H9 (cell line): Measurements from ENCODE around the gene GPR107. TPM values are rescaled to one million over a fixed set of nuclear protein-coding genes. Genes with fewer than 3 reads are reported as not detected.

Experiments used
- DNase-seq: peaks from one replicate; pipeline ENCODE4 v3.0.0-alpha.2; 2017
- H2AFZ ChIP-seq: one replicate; pipeline ENCODE4 v1.6.1; 2013; ENCODE audit warnings: mild to moderate bottlenecking, low read length, control low read depth, moderate library complexity
- H2AK5ac ChIP-seq: 2 replicates; pipeline ENCODE4 v1.6.1; 2013; ENCODE audit warnings: low read length, control low read depth, mixed read lengths; ENCODE audit not compliant: insufficient read length
- H2BK120ac ChIP-seq: one replicate; pipeline ENCODE4 v1.6.1; 2013; ENCODE audit warnings: low read depth, mild to moderate bottlenecking, low read length, control low read depth, inconsistent platforms; ENCODE audit not compliant: poor library complexity, severe bottlenecking
- H2BK12ac ChIP-seq: 2 replicates; pipeline ENCODE4 v1.6.1; 2013; ENCODE audit warnings: low read length, control low read depth, mixed read lengths, low read depth; ENCODE audit not compliant: insufficient read length
- H2BK15ac ChIP-seq: 2 replicates; pipeline ENCODE4 v1.6.1; 2013; ENCODE audit warnings: low read depth, low read length, control low read depth
- H2BK20ac ChIP-seq: one replicate; pipeline ENCODE4 v1.6.1; 2013; ENCODE audit warnings: low read depth, mild to moderate bottlenecking, low read length, control low read depth, inconsistent platforms; ENCODE audit not compliant: poor library complexity, severe bottlenecking
- H2BK5ac ChIP-seq: 2 replicates; pipeline ENCODE4 v1.6.1; 2013; ENCODE audit warnings: low read length, control low read depth, mixed read lengths; ENCODE audit not compliant: insufficient read length
- H3K14ac ChIP-seq: 2 replicates; pipeline ENCODE4 v1.6.1; 2013; ENCODE audit warnings: low read length, control low read depth; ENCODE audit not compliant: insufficient read depth
- H3K18ac ChIP-seq: 2 replicates; pipeline ENCODE4 v1.6.1; 2013; ENCODE audit warnings: low read depth, mild to moderate bottlenecking, mixed read lengths, low read length, control low read depth; ENCODE audit not compliant: insufficient read length
- H3K23ac ChIP-seq: 2 replicates; pipeline ENCODE4 v1.6.1; 2013; ENCODE audit warnings: low read length, control low read depth, mixed read lengths, low read depth; ENCODE audit not compliant: insufficient read length
- H3K23me2 ChIP-seq: 2 replicates; pipeline ENCODE4 v1.6.1; 2013; ENCODE audit warnings: low read depth, mild to moderate bottlenecking, mixed read lengths, low read length, control low read depth; ENCODE audit not compliant: insufficient read length, poor library complexity, severe bottlenecking
- H3K27ac ChIP-seq: 2 replicates; pipeline ENCODE4 v1.5.1; 2013; ENCODE audit warnings: low read length, control low read depth, mixed read lengths, low read depth; ENCODE audit not compliant: insufficient read length
- H3K27me3 ChIP-seq: 2 replicates; pipeline ENCODE4 v1.6.1; 2013; ENCODE audit warnings: low read length, control low read depth, inconsistent platforms; ENCODE audit not compliant: insufficient read depth
- H3K4ac ChIP-seq: 2 replicates; pipeline ENCODE4 v1.6.1; 2013; ENCODE audit warnings: low read depth, mild to moderate bottlenecking, control low read depth, inconsistent platforms, low read length, moderate library complexity
- H3K4me1 ChIP-seq: 2 replicates; pipeline ENCODE4 v1.6.1; 2013; ENCODE audit warnings: low read length, control low read depth, inconsistent platforms; ENCODE audit not compliant: insufficient read depth
- H3K4me2 ChIP-seq: 2 replicates; pipeline ENCODE4 v1.6.1; 2013; ENCODE audit warnings: low read length, control low read depth, mixed read lengths; ENCODE audit not compliant: insufficient read length, insufficient read depth
- H3K56ac ChIP-seq: 2 replicates; pipeline ENCODE4 v1.6.1; 2013; ENCODE audit warnings: low read depth, mild to moderate bottlenecking, mixed read lengths, low read length, control low read depth; ENCODE audit not compliant: insufficient read length
- H3K79me1 ChIP-seq: 2 replicates; pipeline ENCODE4 v1.6.1; 2013; ENCODE audit warnings: low read depth, mild to moderate bottlenecking, moderate library complexity, low read length, control low read depth, inconsistent platforms; ENCODE audit not compliant: insufficient read depth, poor library complexity, severe bottlenecking
- H3K79me2 ChIP-seq: 2 replicates; pipeline ENCODE4 v1.6.1; 2013; ENCODE audit warnings: low read length, control low read depth, inconsistent platforms; ENCODE audit not compliant: insufficient read depth
- H3K9ac ChIP-seq: 2 replicates; pipeline ENCODE4 v1.6.1; 2013; ENCODE audit warnings: low read length, control low read depth, mixed read lengths; ENCODE audit not compliant: insufficient read length; ENCODE audit errors: extremely low read depth
- H3K9me3 ChIP-seq: one replicate; pipeline ENCODE4 v1.6.1; 2013; ENCODE audit warnings: low read depth, low read length, inconsistent platforms; ENCODE audit not compliant: control insufficient read depth
- H3T11ph ChIP-seq: one replicate; pipeline ENCODE4 v1.6.1; 2013; ENCODE audit warnings: mild to moderate bottlenecking, low read length, control low read depth, inconsistent platforms
- H4K20me1 ChIP-seq: one replicate; pipeline ENCODE4 v1.6.1; 2013; ENCODE audit not compliant: control insufficient read depth, insufficient read length, insufficient read depth
- H4K5ac ChIP-seq: 2 replicates; pipeline ENCODE4 v1.6.1; 2013; ENCODE audit warnings: low read depth, mild to moderate bottlenecking, mixed read lengths, low read length, control low read depth; ENCODE audit not compliant: insufficient read length
- H4K8ac ChIP-seq: replicated peaks from 2 replicates; pipeline ENCODE4 v1.6.1; 2013; ENCODE audit warnings: low read length, control low read depth, mixed read lengths, low read depth; ENCODE audit not compliant: insufficient read length
- H4K91ac ChIP-seq: 2 replicates; pipeline ENCODE4 v1.6.1; 2013; ENCODE audit warnings: low read depth, mild to moderate bottlenecking, moderate library complexity, mixed read lengths, low read length, control low read depth; ENCODE audit not compliant: insufficient read length
- H3K27ac Mint-ChIP-seq, 3 experiments: 2 replicates in 2 of 3; 3 replicates in 1 of 3; pipeline ENCODE4 v1.8.0; 2020 to 2021; ENCODE audit warnings: mixed read lengths in 3 of 3, mild to moderate bottlenecking in 1 of 3, moderate library complexity in 1 of 3
- H3K27me3 Mint-ChIP-seq: 2 replicates; pipeline ENCODE4 v1.8.0; 2021; ENCODE audit warnings: low read depth, mild to moderate bottlenecking, moderate library complexity, mixed read lengths
- H3K36me3 Mint-ChIP-seq, 3 experiments: 2 replicates in 2 of 3; 3 replicates in 1 of 3; pipeline ENCODE4 v1.8.0; 2020 to 2021; ENCODE audit warnings: low read depth in 3 of 3, mixed read lengths in 3 of 3; ENCODE audit not compliant: insufficient read depth in 1 of 3
- H3K4me1 Mint-ChIP-seq, 2 experiments: 2 replicates each; pipeline ENCODE4 v1.8.0; 2020; ENCODE audit warnings: mixed read lengths in 2 of 2
- H3K4me3 Mint-ChIP-seq, 2 experiments: 2 replicates in 1 of 2; 3 replicates in 1 of 2; pipeline ENCODE4 v1.8.0; 2020 to 2021; ENCODE audit warnings: mild to moderate bottlenecking in 2 of 2, mixed read lengths in 2 of 2, moderate library complexity in 1 of 2
- H3K9me3 Mint-ChIP-seq, 2 experiments: 2 replicates in 1 of 2; 3 replicates in 1 of 2; pipeline ENCODE4 v1.8.0; 2020; ENCODE audit warnings: mild to moderate bottlenecking in 2 of 2, mixed read lengths in 2 of 2, moderate library complexity in 1 of 2
- WGBS: extraction: QIAGEN DNeasy Blood & Tissue Kit; methylation state at CpG from one replicate; pipeline ENCODE4 v1.1.7; 2013; ENCODE audit warnings: missing lambda C conversion rate, low lambda C conversion rate, mixed read lengths; ENCODE audit not compliant: insufficient read length; ENCODE audit errors: extremely low coverage; 5-methylcytosine and 5-hydroxymethylcytosine counted together
- total RNA-seq: library from RNA; stranded (reverse); gene quantifications from 2 replicates; pipeline ENCODE4 v1.2.1, GENCODE V29; 2021
- TF ChIP-seq, protein P1 (sequence below): fragments of 200-600 bp; sonication (generic); conservative IDR thresholded peaks from 3 replicates; pipeline ENCODE4 v1.8.0; 2021; ENCODE audit warnings: antibody characterized with exemption, mild to moderate bottlenecking

Gene GPR107
- total RNA-seq, 1 experiment from 2014 or later = 38.0 TPM

DNA sequence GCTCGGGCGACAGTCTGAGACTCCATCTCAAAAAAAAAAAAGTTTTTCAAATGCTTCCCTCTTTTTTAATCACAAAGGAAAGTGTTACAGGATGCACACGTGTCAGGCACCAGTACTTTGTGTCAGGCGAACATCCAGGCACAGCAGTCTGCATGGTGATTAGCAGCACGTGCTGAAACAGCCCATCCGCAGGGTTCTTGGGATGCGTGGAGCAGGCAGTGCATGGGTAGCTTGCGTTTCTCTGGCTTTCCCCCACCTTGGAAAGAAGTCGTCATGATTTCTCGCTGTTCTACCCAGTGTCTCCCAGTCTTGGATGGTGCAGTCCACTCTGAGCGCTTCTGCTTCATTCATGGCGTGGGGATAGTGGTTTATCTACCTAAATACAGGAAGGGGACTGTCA is 35.4 kb downstream of the GPR107 start:
- Histone ChIP-seq H3K27me3 (no peaks in the 10 kb centered on the region), H2AFZ (no peak overlapping the region), H3K4me1 (no peaks in the 10 kb centered on the region), H3K79me2 (no peaks in the 10 kb centered on the region), H2BK5ac (no peak overlapping the region), H2BK15ac (no peak overlapping the region), H2AK5ac (no peak overlapping the region), H2BK120ac (no peak overlapping the region), H4K5ac (no peak overlapping the region), H3K4me2 (no peak overlapping the region), H3K27ac (no peak overlapping the region), H3K9ac (no peak overlapping the region), H3K23ac (no peak overlapping the region), H2BK12ac (no peak overlapping the region), H4K20me1 (no peaks in the 10 kb centered on the region), H3K9me3 (no peaks in the 10 kb centered on the region), H3K4ac (no peak overlapping the region), H2BK20ac (no peak overlapping the region), H3K23me2 (no peaks in the 10 kb centered on the region), H4K91ac (no peak overlapping the region), H3K14ac (no peak overlapping the region; the same call in 1 of the 2 replicates), H3K79me1 (no peaks in the 10 kb centered on the region), H4K8ac (no peak overlapping the region), H3K18ac (no peak overlapping the region), H3K56ac (no peak overlapping the region), H3T11ph (no peak overlapping the region)
- Mint-ChIP-seq H3K4me3 (no peak overlapping the region), H3K9me3 (no peaks in the 10 kb centered on the region), H3K27me3 (no peaks in the 10 kb centered on the region), H3K4me1 (no peaks in the 10 kb centered on the region), H3K27ac (no peak overlapping the region; a peak in 1 of 7 replicates), H3K36me3 (peaks cover 9 to 53% (median 47%) of the 10 kb centered on the region in 3 experiments; a peak in 6 of 7 replicates)
- no CpG with 5 or more reads among the region's 12 CpGs for WGBS
- no peak for DNase-seq
- TF ChIP-seq, protein P1, sequence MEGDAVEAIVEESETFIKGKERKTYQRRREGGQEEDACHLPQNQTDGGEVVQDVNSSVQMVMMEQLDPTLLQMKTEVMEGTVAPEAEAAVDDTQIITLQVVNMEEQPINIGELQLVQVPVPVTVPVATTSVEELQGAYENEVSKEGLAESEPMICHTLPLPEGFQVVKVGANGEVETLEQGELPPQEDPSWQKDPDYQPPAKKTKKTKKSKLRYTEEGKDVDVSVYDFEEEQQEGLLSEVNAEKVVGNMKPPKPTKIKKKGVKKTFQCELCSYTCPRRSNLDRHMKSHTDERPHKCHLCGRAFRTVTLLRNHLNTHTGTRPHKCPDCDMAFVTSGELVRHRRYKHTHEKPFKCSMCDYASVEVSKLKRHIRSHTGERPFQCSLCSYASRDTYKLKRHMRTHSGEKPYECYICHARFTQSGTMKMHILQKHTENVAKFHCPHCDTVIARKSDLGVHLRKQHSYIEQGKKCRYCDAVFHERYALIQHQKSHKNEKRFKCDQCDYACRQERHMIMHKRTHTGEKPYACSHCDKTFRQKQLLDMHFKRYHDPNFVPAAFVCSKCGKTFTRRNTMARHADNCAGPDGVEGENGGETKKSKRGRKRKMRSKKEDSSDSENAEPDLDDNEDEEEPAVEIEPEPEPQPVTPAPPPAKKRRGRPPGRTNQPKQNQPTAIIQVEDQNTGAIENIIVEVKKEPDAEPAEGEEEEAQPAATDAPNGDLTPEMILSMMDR = no peak
